HL-60 (cell line): Measurements from ENCODE around the gene MXRA7.

ENCODE experiments used
- GABPA ChIP-seq: IDR thresholded peaks from 2 replicates; pipeline ENCODE4 v1.6.1; 2012; ENCODE audit warnings: low read depth
- POLR2AphosphoS5 ChIP-seq: IDR thresholded peaks from 2 replicates; pipeline ENCODE4 v1.6.1; 2012; ENCODE audit warnings: low read depth
- SPI1 ChIP-seq: IDR thresholded peaks from 2 replicates; pipeline ENCODE4 v1.6.1; 2012; ENCODE audit warnings: low read depth, mild to moderate bottlenecking, borderline replicate concordance
- TF ChIP-seq, protein P1 (sequence below): IDR thresholded peaks from one replicate; pipeline ENCODE4 v1.5.1; 2011; ENCODE audit warnings: low read length, control low read depth, inconsistent platforms; ENCODE audit not compliant: insufficient read depth
- TF ChIP-seq, protein P2 (sequence below): IDR thresholded peaks from 2 replicates; pipeline ENCODE4 v1.6.1; 2012; ENCODE audit warnings: low read depth; ENCODE audit not compliant: insufficient replicate concordance

DNA sequence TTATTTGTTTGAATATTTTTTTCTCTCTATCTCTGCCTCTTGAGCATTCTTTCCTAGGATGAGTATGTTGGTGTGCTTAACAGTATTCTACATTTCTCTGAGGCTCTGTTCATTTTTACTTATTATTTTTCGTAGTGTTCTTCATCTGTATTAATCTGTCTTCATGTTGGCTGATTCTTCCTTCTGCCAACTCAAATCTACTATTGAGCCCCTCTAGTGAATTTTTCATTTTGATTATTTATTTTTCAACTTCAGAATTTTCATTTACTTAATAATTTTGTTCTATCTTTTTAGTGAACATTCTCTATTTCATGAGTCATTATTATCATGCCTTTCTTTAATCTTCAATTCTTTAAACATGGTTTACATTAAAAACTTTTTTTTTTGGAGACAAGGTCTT is 64.1 kb downstream of the MXRA7 start:
- TF ChIP-seq, protein P1, sequence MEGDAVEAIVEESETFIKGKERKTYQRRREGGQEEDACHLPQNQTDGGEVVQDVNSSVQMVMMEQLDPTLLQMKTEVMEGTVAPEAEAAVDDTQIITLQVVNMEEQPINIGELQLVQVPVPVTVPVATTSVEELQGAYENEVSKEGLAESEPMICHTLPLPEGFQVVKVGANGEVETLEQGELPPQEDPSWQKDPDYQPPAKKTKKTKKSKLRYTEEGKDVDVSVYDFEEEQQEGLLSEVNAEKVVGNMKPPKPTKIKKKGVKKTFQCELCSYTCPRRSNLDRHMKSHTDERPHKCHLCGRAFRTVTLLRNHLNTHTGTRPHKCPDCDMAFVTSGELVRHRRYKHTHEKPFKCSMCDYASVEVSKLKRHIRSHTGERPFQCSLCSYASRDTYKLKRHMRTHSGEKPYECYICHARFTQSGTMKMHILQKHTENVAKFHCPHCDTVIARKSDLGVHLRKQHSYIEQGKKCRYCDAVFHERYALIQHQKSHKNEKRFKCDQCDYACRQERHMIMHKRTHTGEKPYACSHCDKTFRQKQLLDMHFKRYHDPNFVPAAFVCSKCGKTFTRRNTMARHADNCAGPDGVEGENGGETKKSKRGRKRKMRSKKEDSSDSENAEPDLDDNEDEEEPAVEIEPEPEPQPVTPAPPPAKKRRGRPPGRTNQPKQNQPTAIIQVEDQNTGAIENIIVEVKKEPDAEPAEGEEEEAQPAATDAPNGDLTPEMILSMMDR, result no peak
- TF ChIP-seq GABPA, result no peak
- TF ChIP-seq SPI1, result no peak
- no peak for TF ChIP-seq POLR2AphosphoS5
- TF ChIP-seq, protein P2, sequence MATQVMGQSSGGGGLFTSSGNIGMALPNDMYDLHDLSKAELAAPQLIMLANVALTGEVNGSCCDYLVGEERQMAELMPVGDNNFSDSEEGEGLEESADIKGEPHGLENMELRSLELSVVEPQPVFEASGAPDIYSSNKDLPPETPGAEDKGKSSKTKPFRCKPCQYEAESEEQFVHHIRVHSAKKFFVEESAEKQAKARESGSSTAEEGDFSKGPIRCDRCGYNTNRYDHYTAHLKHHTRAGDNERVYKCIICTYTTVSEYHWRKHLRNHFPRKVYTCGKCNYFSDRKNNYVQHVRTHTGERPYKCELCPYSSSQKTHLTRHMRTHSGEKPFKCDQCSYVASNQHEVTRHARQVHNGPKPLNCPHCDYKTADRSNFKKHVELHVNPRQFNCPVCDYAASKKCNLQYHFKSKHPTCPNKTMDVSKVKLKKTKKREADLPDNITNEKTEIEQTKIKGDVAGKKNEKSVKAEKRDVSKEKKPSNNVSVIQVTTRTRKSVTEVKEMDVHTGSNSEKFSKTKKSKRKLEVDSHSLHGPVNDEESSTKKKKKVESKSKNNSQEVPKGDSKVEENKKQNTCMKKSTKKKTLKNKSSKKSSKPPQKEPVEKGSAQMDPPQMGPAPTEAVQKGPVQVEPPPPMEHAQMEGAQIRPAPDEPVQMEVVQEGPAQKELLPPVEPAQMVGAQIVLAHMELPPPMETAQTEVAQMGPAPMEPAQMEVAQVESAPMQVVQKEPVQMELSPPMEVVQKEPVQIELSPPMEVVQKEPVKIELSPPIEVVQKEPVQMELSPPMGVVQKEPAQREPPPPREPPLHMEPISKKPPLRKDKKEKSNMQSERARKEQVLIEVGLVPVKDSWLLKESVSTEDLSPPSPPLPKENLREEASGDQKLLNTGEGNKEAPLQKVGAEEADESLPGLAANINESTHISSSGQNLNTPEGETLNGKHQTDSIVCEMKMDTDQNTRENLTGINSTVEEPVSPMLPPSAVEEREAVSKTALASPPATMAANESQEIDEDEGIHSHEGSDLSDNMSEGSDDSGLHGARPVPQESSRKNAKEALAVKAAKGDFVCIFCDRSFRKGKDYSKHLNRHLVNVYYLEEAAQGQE, result no peak
